ENCODE results near the gene INTS2. TPM values are rescaled to one million over a fixed set of nuclear protein-coding genes. Genes with fewer than 3 reads are reported as not detected.
"Not testable (repeated sequence)": the region's sequence is repeated elsewhere in the genome, so short reads cannot be mapped to it uniquely, and the experiment has no call there.

The INTS2 gene
- total RNA-seq, 1 experiment from 2014 or later, result 9.4 TPM

DNA sequence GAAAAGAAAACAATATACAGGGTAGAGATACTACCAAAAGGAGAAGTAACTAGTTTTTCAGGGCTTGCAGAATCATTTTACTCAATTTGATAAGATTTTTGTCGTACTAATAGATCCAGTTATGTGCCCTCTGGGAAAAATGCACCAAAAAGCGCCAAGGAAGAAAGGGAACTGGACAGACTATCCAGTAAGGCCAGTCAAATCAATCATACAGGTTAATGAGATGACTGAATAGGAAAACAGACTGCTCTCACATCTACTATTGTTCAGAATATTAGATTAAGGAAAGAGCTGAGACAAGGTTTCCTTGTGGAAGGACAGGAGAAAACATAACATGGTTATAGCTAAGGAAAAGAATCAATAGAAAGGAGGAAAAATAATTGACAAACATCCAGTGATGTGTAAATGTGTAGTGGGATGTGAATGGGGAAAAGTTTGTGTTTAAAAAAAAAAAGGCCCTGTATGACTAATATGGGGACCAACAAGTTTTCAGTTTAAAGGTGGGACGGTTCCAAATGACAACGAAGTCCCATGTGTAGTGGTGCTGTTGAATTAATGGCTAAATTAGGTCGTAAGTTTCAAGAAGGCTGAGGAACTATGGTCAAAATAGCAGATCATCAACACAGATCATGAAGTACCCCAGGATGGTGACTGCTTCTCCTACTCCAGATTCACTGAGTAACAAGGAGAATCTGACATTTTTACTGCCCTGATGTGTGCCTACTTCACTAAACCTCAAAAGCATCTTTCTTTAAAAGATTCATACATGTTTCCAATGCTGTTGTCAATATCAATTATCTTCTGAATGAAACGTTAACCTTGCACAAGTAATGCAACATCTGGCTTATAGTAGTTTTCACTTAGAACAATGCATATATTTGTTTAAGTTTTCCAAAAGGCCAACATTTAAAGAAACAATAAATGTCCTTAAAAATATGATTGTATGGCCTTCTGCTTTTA lies 105.2 kb downstream of the INTS2 start:
- DNase-seq (ENCODE audit: low read depth), result no peak

- DNase-seq (ENCODE audit: low read depth), result no peak
Observed at GRCh38 chr17:61821655-61822054, 106.1 kb downstream of the INTS2 start.

GRCh38 chr17:61819265-61819664 lies 108.5 kb downstream of the INTS2 start:
- not testable (repeated sequence) for DNase-seq (ENCODE audit: low read depth)

GRCh38 chr17:61818225-61818624 lies 109.6 kb downstream of the INTS2 start:
- DNase-seq (ENCODE audit: low read depth), result no peak

- DNase-seq (ENCODE audit: low read depth), result no peak
Observed at GRCh38 chr17:61817452-61817851, 110.3 kb downstream of the INTS2 start.

- no peak for DNase-seq (ENCODE audit: low read depth)
Observed at GRCh38 chr17:61816538-61816937, 111.2 kb downstream of the INTS2 start.

GRCh38 chr17:61815863-61816503 lies 111.8 kb downstream of the INTS2 start:
- no peak for DNase-seq (ENCODE audit: low read depth)

Other genes with a start within 250 kb of the INTS2 start
- 13.2 and 20.8 TPM in 2 replicates for gene BRIP1, start 64.5 kb downstream of the INTS2 start, total RNA-seq (2014; rRNA removed; shearing (Covaris generic))
- gene MED13, start 137.3 kb upstream of the INTS2 start, total RNA-seq (2014; rRNA removed; shearing (Covaris generic)), result 20.1 and 31.7 TPM in 2 replicates